Measurements from ENCODE around the gene CFAP410.

Gene CFAP410

DNA sequence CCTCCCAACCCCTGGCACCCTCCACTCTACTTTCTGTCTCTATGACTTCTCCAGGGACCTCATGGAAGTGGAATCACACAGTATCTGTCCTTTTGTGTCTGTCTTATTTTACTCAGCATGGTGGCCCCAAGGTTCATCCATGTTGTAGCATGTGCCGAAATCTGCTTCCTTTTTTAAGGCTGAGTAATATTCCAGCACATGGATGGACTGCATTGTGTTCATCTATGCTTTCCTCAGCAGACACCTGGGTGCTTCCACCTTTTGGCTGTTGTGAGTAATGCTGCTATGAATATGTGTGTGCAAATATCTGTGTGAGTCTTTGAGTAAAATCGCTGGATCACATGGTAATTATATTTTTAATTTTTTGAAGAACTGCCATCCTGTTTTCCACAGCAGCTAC is 40.9 kb downstream of the CFAP410 start:
- DNase-seq (ENCODE audit: low read depth) = no peak

DNA sequence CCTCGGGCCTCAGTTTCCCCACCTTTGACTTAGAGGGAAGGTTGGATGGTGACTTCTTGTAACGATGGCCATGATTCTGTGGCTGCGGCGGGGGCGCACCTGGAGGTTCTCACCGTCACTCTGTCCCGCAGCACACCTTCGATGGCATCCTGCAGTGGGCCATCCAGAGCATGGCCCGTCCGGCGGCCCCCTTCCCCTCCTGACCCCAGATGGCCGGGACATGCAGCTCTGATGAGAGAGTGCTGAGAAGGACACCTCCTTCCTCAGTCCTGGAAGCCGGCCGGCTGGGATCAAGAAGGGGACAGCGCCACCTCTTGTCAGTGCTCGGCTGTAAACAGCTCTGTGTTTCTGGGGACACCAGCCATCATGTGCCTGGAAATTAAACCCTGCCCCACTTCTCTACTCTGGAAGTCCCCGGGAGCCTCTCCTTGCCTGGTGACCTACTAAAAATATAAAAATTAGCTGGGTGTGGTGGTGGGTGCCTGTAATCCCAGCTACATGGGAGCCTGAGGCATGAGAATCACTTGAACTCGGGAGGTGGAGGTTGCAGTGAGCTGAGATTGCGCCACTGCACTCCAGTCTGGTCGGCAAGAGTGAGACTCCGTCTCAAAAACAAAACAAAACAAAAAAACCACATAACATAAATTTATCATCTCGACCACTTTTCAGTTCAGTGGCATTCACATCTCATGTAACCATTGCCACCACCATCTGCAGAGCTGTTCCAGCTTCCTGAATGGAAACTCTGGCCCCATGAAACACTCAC is 41.5 kb downstream of the CFAP410 start:
- DNase-seq (ENCODE audit: low read depth) = peak; percentile 80

DNA sequence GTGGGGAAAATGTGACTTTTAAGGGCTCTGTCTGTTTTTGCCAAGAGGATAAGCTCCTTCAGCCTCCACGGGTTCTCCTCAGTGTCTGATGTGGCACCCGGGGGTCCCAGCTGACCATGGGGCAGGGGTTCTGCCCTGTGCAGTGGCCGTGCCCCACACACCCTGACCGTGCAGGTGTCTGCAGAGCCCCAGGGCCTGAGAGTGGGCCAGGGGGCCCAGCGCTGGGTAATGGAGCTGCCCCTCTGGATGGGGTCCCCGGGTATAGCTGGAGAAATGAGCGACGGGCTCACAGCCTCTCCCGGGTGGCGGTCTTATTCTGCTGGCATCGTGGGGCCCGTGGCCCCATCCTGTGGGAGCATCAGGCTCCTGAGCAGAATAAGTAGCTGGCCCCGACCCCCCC is 42.3 kb downstream of the CFAP410 start:
- DNase-seq (ENCODE audit: low read depth) = no peak

DNA sequence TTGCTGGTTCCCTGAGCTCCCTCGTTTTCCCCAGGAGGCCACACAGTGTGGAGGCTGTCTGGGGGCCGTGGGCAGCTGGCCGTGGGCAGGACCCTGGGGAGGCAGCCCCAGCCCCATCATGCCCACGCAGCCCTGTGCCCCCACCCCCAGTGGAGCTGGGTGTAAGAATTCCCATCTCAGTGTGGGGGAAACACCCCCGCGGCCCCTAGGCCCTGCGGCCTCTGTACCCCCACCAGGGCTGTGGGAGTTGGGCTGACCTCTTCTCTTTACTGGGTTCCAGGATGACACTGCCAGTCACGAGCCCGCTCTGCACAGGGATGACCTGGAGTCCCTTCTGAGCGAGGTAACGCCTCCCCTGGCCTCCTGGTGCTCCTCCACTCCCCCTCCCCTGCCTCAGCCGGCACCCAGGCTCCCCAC is 43.1 kb downstream of the CFAP410 start:
- DNase-seq (ENCODE audit: low read depth) = no peak

DNA sequence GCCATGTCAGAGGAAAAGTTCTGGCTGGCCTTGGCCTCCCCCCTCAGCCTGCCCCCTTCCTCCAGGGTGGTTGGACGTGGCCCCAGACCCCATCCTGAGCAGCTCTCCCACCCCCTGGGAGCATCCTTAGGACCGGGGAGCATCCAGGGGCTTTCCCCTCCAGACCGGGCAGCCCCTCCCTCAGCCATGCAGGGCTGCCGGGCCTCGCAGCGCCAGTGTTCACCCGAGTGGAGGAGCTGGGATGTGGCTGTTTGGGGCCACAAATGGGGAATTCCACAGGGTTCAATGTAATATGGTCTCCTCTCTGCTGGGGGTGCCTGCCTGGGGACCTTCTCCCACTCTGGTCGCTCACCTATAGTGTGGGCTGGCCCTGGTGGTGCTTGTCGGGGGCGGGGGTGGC is 43.5 kb downstream of the CFAP410 start:
- DNase-seq (ENCODE audit: low read depth) = no peak

DNA sequence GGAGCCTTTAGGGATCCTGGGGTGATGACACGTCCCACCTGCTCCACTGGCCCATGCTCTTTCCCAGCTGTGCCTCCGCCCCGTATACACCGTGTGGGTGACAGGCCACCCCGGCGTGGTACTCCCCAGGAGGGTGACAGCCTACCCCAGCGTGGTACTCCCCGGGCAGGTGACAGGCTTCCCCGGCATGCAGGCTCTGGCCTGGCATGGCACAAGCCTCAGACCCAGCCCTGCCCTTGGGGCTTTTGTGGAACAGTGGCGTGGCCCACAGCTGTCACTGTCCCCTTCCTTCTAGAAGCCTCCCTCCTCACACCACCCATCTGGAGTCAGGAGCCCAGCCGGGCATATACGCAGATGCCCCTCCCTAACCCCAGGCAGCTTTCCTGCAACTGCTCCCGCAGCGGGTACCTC is 44.0 kb downstream of the CFAP410 start:
- no peak for DNase-seq (ENCODE audit: low read depth)

DNA sequence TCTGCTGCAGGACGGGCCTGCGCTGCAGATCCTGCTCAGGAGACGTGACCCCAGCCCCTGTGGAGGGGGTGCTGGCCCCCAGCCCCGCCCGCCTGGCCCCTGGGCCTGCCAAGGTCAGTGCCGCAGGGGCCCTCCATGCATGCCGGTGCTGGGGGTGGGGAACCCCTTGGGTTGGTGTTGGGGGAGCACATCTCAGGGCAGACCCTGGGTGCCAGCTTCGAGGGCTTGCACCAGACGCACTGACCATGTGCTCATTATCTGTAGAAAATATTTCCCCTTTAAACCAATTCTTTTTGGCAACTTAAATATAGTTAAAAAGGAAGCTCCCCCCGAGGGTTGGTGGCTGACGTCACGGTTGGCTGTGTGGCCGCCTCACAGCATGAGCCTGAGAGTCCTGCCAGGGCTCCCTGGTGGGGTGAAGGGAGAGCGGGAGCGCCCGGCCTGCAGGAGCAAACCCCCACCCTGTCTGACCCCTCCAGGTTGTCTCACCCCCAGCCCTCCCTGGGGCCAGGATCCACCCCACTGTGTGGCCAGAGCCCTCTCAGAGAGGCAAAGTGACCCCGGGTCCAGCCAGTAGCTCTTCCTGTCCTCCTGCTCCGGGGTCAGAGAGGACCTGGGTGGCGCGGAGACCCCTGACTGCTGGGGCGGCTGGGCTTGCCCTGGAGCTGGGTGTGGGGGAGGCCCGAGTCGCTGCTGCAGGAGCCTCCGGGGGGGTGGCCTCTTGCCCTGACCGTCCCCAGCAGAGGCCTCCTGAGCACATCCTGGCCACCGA is 44.6 kb downstream of the CFAP410 start:
- DNase-seq (ENCODE audit: low read depth) = no peak

DNA sequence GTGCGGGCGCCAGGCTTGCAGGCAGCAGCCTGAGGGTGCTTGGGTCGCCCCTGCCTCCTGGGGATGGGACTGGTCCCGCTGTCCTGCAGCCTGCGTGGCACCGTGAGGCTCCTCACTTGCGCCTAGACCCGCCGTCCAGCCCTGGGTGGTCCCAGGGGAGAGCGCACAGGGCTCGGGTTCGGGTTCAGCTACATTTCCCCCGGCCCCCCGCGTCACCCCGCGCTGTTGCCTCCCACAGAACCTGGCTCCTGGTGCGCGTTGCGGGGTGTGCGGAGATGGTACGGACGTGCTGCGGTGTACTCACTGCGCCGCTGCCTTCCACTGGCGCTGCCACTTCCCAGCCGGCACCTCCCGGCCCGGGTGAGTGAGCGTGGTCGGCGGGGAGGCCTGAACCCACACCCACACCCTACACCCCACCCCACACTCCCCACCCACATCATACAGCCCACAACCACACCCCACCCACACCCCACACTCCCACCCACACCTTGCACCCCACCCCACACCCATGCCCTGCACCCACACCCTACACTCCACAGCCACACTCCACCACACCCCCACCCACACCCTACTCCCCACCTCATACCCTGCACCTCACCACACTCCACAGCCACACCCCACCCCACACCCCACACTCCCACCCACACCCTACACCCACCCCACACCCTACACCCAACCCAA is 45.5 kb downstream of the CFAP410 start:
- no peak for DNase-seq (ENCODE audit: low read depth)

DNA sequence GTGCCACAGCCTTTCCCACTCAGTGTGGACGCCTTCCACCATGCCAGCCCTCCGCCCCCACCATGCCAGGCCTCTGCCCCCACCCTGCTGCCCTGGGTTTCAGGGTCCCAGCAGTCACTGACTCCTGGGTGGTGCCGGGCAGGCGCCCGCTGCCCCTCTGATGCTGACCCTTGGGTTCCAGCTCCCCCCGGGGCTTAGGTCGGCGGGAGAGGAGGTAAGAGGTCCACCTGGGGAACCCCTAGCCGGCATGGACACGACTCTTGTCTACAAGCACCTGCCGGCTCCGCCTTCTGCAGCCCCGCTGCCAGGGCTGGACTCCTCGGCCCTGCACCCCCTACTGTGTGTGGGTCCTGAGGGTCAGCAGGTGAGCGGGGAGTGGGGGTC is 46.4 kb downstream of the CFAP410 start:
- no peak for DNase-seq (ENCODE audit: low read depth)

DNA sequence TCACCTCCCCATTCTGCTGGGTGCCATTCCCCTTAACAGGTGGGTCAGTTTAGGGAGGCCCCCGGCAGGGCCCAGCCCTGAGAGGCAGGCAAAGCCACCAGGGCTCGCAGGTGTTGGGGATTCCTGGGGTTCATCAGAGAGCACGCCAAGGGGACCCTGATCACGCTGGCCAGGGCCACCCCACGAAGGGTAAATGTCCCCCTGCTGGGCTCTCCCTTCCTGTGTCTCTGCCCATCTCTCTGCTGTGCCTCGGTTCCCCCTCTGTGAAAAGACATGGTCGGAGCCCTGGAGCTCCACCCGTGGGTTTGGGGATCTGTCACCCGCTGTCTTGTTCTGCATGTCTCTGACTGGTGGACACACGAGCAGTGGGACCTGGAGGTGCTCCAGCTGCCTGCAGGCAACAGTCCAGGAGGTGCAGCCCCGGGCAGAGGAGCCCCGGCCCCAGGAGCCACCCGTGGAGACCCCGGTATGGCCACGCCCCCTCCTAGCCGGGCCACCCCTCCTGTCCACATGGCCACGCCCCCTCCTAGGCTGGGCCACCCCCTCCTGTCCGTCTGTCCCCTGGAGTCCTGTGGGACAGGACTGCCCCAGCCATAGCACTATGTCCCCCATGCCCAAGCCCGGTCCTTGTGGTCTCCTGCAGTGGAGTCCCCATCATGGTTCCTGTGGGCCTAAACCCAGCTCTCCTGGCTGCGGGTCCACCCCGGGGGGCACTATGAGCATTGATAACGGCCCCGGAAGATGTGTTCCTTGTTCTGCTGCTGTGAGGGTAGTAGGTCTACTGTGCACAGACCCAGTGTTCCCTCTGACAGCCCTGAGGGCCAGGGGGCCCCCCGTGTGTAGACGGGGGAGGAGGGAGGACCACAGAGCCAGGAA is 47.0 kb downstream of the CFAP410 start:
- DNase-seq (ENCODE audit: low read depth) = no peak

DNA sequence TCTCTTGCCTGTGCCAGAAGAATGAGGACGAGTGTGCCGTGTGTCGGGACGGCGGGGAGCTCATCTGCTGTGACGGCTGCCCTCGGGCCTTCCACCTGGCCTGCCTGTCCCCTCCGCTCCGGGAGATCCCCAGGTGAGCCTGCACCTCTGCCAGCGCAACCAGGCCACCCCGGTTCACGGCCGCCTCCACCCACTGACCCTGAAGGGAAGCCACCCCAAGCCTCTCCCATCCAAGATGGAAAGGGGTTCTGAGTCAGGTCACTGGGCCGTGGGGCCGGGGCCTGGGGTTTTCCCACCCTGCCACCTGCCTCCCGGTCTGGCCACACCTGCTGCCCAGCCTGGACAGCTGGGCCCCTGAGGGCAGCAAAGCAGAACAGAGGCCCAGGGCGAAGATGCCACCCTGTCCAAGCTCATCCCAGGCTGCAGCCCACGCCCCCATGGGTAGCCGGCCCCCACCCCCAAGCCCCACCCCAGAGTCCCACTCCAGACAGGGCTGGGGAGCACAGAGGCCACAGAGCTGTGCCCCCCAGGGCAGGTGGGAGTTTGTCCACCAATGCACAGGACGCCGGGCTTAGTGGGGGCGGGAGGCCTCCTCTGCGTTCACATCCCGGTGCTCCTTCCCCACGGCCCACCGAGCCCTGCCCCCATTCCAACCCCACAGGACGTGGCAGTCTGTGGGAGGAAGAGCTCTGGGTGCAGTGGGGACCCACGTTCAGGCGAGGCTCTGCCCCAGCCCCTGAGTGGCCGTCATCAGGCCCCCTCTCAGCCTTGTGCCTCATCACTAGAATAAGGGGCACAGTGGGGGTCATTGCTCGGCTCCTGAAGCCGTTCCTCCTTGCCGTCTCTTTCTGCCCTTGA is 47.9 kb downstream of the CFAP410 start:
- no peak for DNase-seq (ENCODE audit: low read depth)

DNA sequence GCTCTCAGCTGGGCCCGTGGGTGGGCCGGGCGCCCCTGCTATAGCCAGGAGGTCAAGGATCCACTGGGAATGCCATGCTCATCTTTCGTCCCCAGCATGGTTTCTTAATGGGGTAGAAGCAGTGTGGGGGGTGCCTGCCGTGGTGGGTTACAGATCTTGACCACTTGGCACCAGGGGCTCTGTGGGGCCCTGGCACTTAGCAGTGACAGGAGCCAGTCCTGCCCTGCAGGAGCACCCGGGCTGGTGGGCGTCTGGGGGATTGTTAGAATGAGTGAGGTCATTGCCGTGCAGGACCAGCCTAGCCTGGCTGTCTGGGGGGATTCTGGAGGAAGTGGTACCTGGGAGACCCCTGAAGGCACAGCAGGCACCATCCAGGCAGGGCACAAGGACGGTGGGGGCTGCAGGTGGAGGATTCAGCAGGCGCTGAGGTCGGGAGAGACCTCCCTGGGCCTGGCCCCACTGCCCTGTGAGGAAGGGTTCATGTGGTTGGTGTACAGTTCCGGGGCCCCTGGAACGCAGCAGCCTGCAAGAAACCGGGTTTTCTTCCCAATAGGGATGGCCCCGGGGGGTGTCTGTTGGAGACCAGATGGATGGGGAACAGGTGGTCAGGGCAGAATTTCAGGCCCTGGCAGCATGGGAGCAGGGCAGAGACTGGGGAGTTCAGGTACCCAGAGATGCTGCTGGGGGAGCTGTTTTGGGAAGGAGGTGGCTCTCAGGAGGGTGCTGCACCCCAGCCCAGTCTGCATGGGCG is 48.7 kb downstream of the CFAP410 start:
- no peak for DNase-seq (ENCODE audit: low read depth)

DNA sequence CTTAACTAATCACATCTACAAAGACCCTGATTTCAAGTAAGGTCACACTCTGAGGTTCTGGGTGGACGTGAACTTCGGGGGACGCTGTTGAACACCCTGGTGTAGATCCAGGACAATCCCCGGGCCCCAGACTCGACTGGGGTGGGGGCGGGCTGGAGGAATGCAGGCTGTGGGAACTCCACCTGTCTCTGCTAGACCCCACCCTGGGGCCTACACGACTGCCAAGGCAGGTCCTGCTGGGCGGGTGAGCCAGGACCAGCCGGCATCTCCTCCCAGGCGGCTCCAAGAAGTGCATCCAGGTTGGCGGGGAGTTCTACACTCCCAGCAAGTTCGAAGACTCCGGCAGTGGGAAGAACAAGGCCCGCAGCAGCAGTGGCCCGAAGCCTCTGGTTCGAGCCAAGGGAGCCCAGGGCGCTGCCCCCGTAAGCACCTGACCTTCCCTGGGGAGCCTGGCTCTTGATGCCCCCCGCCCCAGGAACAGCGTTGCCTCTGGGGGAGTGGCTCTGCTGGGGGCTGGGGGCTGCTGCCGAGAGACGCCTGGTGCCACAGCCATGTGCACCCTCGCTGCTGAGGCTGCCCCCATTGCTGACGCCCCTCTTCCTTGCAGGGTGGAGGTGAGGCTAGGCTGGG is 49.7 kb downstream of the CFAP410 start:
- no peak for DNase-seq (ENCODE audit: low read depth)

DNA sequence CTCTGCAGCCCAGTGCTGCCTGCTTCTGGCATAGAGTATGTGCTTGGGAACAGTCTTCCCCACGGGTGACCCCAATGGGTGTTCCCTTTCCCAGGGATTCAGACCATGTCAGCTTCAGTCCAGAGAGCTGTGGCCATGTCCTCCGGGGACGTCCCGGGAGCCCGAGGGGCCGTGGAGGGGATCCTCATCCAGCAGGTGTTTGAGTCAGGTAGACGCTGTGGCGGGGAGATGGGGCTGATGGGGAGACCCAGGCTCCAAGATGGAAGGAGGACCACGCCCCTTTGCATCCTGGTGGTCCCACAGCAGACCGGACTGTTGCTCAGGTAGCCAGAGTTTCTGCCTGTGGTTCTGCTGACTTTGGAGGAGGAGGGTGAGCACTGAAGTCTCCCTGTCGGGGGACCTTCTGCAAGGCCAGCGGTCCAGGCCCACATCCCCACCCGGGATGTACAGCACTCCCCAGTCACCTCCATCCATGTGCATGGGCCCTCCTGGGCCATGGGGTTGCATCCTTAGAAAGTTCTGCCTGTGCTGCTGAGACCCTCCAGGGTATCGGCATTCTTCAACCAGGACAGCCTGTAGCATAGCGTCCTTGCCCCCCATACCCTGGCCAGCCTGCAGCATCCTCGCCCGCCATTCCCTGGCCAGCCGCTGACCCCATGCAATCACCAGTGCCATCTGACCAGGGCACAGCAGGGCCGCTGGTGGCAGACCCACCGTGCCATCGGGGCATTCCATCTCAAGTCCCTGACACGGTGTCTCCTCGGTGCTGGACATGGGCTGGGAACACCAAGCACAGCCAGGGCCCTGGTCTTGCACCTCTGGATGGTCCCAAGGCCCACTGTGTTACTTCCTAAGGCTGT is 50.7 kb downstream of the CFAP410 start:
- no peak for DNase-seq (ENCODE audit: low read depth)

DNA sequence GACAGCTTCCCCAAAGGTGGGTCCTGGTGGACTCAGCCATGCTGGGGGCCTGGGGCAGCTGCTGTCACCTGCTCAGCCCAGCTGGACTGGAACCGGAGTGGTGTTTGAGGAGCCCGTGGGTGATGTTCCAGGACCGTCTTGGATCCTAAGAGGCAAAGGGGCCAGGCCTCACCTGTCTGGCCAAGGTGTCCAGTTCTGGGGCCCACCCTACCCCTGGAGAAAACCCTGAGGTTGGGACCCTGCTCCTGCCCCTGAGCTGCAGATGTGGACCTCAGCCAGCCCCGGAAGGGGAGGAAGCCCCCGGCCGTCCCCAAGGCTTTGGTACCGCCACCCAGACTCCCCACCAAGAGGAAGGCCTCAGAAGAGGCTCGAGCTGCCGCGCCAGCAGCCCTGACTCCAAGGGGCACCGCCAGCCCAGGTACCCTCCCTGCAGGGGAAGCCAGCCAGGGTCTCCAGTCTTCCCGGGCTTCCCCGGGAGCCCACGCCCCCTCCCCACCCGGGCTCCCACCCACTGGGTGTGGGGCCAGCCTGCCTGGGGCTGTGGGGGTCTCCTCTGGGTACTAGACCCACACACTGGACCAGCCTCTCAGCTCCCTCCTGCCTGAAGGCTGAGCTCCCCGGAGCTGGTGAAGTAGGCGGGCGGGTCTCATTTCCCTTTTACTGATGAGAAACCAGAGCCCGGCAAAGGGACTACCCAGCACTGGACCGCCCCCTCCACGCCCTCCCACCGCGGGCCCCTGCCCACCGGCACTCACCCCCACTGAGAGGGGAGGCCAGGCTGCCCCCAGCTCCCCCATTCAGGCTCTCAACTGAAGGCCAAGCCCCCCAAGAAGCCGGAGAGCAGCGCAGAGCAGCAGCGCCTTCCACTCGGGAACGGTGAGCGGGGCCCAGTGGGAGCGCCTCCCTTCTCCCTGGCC is 52.2 kb downstream of the CFAP410 start:
- no peak for DNase-seq (ENCODE audit: low read depth)

DNA sequence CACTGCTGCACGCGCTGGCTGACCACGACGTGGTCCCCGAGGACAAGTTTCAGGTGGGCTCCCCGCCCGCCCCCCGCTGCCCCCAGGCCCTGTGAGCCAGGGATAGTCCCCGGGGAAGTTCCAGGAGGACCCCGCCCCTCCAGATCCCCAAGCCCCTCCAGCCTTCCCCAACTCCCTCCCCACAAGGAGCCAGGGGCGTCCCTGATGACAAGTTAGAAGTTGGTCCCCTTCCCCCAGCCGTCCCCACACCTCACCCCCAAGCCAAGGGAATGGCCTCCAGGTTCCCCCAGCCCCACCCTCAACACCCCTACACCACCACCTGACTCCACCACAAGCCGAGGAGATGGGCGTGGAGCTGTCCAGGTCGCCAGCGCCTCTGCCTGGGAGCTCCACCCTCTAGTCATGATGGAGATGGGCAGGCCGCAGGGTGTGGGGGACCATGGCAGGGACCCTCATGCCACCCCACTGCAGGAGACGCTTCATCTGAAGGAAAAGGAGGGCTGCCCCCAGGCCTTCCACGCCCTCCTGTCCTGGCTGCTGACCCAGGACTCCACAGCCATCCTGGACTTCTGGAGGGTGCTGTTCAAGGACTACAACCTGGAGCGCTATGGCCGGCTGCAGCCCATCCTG is 53.0 kb downstream of the CFAP410 start:
- DNase-seq (ENCODE audit: low read depth) = no peak

Data from iris pigment epithelial cell (primary cell).